Measurements from ENCODE around the gene PTGDS.

DNA sequence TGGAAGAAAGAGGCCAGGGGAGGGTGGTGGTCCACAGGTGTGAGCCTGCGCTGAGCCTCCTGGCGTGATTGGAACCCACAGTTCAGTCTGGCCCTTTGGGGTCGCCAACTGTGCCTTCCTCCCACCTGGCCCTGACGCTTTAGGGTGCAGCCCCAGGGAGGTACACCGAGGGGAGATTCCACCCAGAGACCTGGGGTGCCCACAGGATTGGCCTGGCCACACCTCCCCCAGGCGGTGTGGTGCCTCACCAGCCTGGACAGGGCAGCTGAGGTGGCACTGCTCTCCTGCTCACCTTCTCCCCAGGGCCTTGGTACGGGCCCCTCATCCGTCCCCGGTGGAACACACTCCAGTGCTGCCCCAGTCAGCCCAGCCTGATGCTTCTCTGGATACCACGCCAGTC lies 20.1 kb downstream of the PTGDS start:
- no peak for TF ChIP-seq POLR2A (IDR thresholded peaks at IDR 0.05)
- TF ChIP-seq, protein P1, sequence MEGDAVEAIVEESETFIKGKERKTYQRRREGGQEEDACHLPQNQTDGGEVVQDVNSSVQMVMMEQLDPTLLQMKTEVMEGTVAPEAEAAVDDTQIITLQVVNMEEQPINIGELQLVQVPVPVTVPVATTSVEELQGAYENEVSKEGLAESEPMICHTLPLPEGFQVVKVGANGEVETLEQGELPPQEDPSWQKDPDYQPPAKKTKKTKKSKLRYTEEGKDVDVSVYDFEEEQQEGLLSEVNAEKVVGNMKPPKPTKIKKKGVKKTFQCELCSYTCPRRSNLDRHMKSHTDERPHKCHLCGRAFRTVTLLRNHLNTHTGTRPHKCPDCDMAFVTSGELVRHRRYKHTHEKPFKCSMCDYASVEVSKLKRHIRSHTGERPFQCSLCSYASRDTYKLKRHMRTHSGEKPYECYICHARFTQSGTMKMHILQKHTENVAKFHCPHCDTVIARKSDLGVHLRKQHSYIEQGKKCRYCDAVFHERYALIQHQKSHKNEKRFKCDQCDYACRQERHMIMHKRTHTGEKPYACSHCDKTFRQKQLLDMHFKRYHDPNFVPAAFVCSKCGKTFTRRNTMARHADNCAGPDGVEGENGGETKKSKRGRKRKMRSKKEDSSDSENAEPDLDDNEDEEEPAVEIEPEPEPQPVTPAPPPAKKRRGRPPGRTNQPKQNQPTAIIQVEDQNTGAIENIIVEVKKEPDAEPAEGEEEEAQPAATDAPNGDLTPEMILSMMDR (IDR thresholded peaks at IDR 0.05): no peak

All from adrenal gland (tissue), 5 donors.